ENCODE results near the gene SHLD3. TPM values are rescaled to one million over a fixed set of nuclear protein-coding genes. Genes with fewer than 3 reads are reported as not detected.
A peak's percentile ranks its signal among the peaks of the same experiment; 100 is the strongest.

The SHLD3 gene
- total and polyA plus RNA-seq, 7 donors = 0.94 to 6.5 (median 2.5) TPM

DNA sequence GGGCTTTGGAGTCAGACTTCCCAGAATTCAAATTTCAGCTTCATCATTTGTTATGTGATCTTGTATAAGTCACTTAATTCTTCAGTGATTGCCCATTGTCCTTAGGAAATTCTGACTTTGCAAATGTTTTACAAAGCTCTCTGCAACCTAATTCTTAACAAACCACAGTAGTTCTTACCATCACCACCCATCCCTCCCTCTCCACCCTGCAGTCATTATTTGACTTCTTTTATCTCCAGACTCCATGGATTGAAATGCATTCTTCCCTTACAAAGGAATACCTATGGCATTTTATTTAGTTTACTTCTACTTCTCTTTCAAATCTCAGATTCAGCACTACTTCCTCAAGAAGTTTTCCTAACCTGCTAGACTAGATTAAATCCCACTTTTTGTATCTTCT lies 23.1 kb downstream of the SHLD3 start:
- H3K36me3 ChIP-seq (ENCODE audit: insufficient read depth in 1 of 2, low read depth in 1 of 2) = peaks cover 0 to 71% of the 10 kb centered on the region in 2 donors
- intact Hi-C loops (cut with DNase I) = no loop called here
- no peak for ATAC-seq

GRCh38 chr5:65651144-65651543 lies 26.3 kb downstream of the SHLD3 start:
- no peaks in the 10 kb centered on the region for H3K27me3 ChIP-seq (ENCODE audit: insufficient read depth in 3 of 3, low read length in 2 of 3)
- intact Hi-C loops (cut with DNase I) = no loop called here
- ATAC-seq (no peak), DNase-seq (no peak)
- no peak for TF ChIP-seq CTCF (IDR thresholded peaks at IDR 0.05)
- H3K9me3 ChIP-seq = no peaks in the 10 kb centered on the region
- H3K4me1 ChIP-seq = no peaks in the 10 kb centered on the region
- peaks cover 0 to 71% of the 10 kb centered on the region in 2 donors for H3K36me3 ChIP-seq (ENCODE audit: insufficient read depth in 1 of 2, low read depth in 1 of 2)
- H3K4me3 ChIP-seq = no peak overlapping the region
- no peak overlapping the region for H3K27ac ChIP-seq
- WGBS, 3 donors = 72 to 94% (median 81%) methylated on average over 5 of the region's 5 CpGs

More for the DNA sequence above, 23.1 kb downstream of the SHLD3 start:
- TF ChIP-seq CTCF (IDR thresholded peaks at IDR 0.05) = no peak
- Histone ChIP-seq H3K4me1 (no peaks in the 10 kb centered on the region), H3K4me3 (no peak overlapping the region), H3K27ac (no peak overlapping the region), H3K27me3 (ENCODE audit: insufficient read depth in 3 of 3, low read length in 2 of 3) (no peaks in the 10 kb centered on the region), H3K9me3 (no peaks in the 10 kb centered on the region)
- DNase-seq = no peak

- 76 to 85% (median 85%) methylated on average over 2 of the region's 2 CpGs for WGBS, 3 donors
- peaks cover 0 to 57% of the 10 kb centered on the region in 2 donors for H3K36me3 ChIP-seq (ENCODE audit: insufficient read depth in 1 of 2, low read depth in 1 of 2)
These were observed 29.9 kb downstream of the SHLD3 start for GRCh38 chr5:65654713-65655112.

DNA sequence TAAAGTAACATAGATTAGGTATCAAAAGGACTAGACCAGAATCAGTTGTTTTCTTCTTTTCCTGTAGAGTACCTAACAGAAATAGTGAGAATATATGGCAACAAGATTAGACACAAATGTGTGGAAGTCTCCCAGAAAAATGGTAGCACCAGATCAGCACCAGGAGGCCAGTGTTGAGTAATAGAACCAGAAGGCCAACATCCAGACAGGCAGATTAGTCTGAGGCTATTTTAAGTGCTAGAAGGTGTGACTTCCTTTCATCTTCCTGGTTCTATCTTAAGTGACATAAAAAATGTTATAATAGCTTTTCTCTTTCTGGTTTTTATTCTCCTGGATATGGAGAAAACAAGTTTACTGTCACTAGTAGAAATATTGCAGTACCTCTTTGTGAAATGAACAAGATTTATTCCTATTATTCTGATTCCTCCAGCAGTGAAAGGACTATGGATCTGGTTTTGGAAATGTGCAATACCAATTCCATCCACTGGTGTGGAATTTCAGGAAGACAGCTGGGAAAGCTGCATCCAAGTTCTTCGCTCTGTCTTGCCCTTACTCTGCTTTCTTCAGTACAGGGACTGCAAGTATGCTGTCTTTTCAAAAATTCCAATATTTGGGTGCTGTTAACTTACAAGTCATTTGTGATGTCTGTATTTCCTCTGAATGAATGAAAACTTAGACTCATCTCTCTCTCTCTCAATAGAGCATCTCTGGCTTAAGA lies 39.1 kb downstream of the SHLD3 start:
- Histone ChIP-seq H3K4me1 (peaks cover 10% of the 10 kb centered on the region), H3K4me3 (no peak overlapping the region), H3K9me3 (no peaks in the 10 kb centered on the region), H3K27me3 (ENCODE audit: insufficient read depth in 3 of 3, low read length in 2 of 3) (no peaks in the 10 kb centered on the region), H3K36me3 (ENCODE audit: insufficient read depth in 1 of 2, low read depth in 1 of 2) (peaks cover 2 to 72% of the 10 kb centered on the region in 2 donors), H3K27ac (peak overlapping the region; percentile 10)
- TF ChIP-seq CTCF (IDR thresholded peaks at IDR 0.05) = peak; percentile 43
- intact Hi-C loops (cut with DNase I) = no loop called here
- peak; percentile 53 to 89 (median 70) for ATAC-seq
- no peak for DNase-seq
- 46 to 75% (median 57%) methylated on average over 1 of the region's 1 CpG for WGBS, 3 donors

More at GRCh38 chr5:65654713-65655112, 29.9 kb downstream of the SHLD3 start:
- DNase-seq = no peak
- Histone ChIP-seq H3K9me3 (no peaks in the 10 kb centered on the region), H3K27me3 (ENCODE audit: insufficient read depth in 3 of 3, low read length in 2 of 3) (no peaks in the 10 kb centered on the region), H3K4me3 (no peak overlapping the region), H3K27ac (no peak overlapping the region), H3K4me1 (no peaks in the 10 kb centered on the region)
- intact Hi-C loops (cut with DNase I) = no loop called here
- no peak for TF ChIP-seq CTCF (IDR thresholded peaks at IDR 0.05)
- no peak for ATAC-seq

GRCh38 chr5:65668696-65669095 lies 43.9 kb downstream of the SHLD3 start:
- 81 to 93% (median 88%) methylated on average over 7 of the region's 7 CpGs for WGBS, 3 donors
- H3K36me3 ChIP-seq (ENCODE audit: insufficient read depth in 1 of 2, low read depth in 1 of 2) = peaks cover 3 to 74% of the 10 kb centered on the region in 2 donors
- DNase-seq = no peak
- no peak for ATAC-seq
- peaks cover 4% of the 10 kb centered on the region for H3K4me1 ChIP-seq
- no peak overlapping the region for H3K4me3 ChIP-seq
- H3K27me3 ChIP-seq (ENCODE audit: insufficient read depth in 3 of 3, low read length in 2 of 3) = no peaks in the 10 kb centered on the region
- intact Hi-C loops (cut with DNase I) = no loop called here
- no peak for TF ChIP-seq CTCF (IDR thresholded peaks at IDR 0.05)
- no peak overlapping the region for H3K27ac ChIP-seq
- no peaks in the 10 kb centered on the region for H3K9me3 ChIP-seq
